A549 (cell line): ENCODE results near the gene XAB2. TPM values are rescaled to one million over a fixed set of nuclear protein-coding genes. Genes with fewer than 3 reads are reported as not detected.

Source experiments
- ATAC-seq, 2 experiments: fragments of 200-7000 bp in 1 of 2; fragments of >200 bp in 1 of 2; cut with Nextera tagmentation in 1 of 2; cut with Tn5 transposase in 1 of 2; 3 replicates each; pipeline versions ENCODE4 v1.8.0 to v1.9.1; 2018 to 2020; ENCODE audit warnings: mild to moderate bottlenecking in 1 of 2, moderate library complexity in 1 of 2
- CTCF ChIA-PET: fragments of 300-600 bp; sonication (Branson Sonifier 250); formaldehyde crosslinking; extraction: SDS; loops from one replicate; lab custom pipeline; 2021; ENCODE audit warnings: antibody characterized with exemption, inconsistent platforms; lab: Yijun Ruan, JAX
- POLR2A ChIA-PET: fragments of 350-600 bp; formaldehyde crosslinking; extraction: SDS; loops from one replicate; lab custom pipeline; 2021; ENCODE audit warnings: antibody characterized with exemption, inconsistent platforms; lab: Yijun Ruan, JAX
- DNase-seq, 2 experiments: peaks; one replicate each; pipeline versions ENCODE4 v3.0.0 to v3.0.0-alpha.2; 2011 to 2016; ENCODE audit warnings: low read depth in 1 of 2, low spot score in 1 of 2
- FAIRE-seq: peaks from 2 replicates; lab custom pipeline; 2011; peaks lifted over from hg19 to GRCh38; lab: Jason Lieb, UNC
- H3K27ac ChIP-seq, 2 experiments: fragments of >200 bp; sonication (Bioruptor Twin); formaldehyde crosslinking; 3 replicates each; pipeline ENCODE4 v1.5.1; 2016 to 2017
- H3K4me1 ChIP-seq: fragments of >200 bp; sonication (Bioruptor Twin); formaldehyde crosslinking; 3 replicates; pipeline ENCODE4 v1.6.1; 2016
- H3K4me2 ChIP-seq: fragments of >200 bp; sonication (Bioruptor Twin); formaldehyde crosslinking; 3 replicates; pipeline ENCODE4 v1.6.1; 2016
- H3K4me3 ChIP-seq: fragments of >200 bp; sonication (Bioruptor Twin); formaldehyde crosslinking; 3 replicates; pipeline ENCODE4 v1.5.1; 2016
- H3K9me3 ChIP-seq: fragments of >200 bp; sonication (Bioruptor Twin); formaldehyde crosslinking; 3 replicates; pipeline ENCODE4 v1.6.1; 2016
- HOXB5 ChIP-seq: fragments of 250-450 bp; sonication (Bioruptor Pico); IDR thresholded peaks from 2 replicates; pipeline ENCODE4 v1.5.0; 2020; ENCODE audit warnings: mild to moderate bottlenecking, moderate library complexity
- MAZ ChIP-seq: fragments of 150-350 bp; IDR thresholded peaks from 2 replicates; pipeline ENCODE4 v1.6.1; 2014; ENCODE audit warnings: antibody characterized with exemption, low read depth, low read length, borderline replicate concordance
- RAD21 ChIP-seq, 2 experiments: fragments of >200 bp in 1 of 2; sonication (Bioruptor Twin) in 1 of 2; formaldehyde crosslinking in 1 of 2; IDR thresholded peaks in 1 of 2; conservative IDR thresholded peaks in 1 of 2; 2 replicates in 1 of 2; 3 replicates in 1 of 2; pipeline ENCODE4 v1.6.1; 2012 to 2018; ENCODE audit warnings: inconsistent platforms in 1 of 2
- RARB ChIP-seq: fragments of 250-450 bp; sonication (Bioruptor Pico); IDR thresholded peaks from 2 replicates; pipeline ENCODE4 v1.8.0; 2021; ENCODE audit warnings: mild to moderate bottlenecking, moderate library complexity
- REST ChIP-seq: fragments of 200-600 bp; sonication (generic); IDR thresholded peaks from 2 replicates; pipeline ENCODE4 v1.6.1; 2016; ENCODE audit warnings: antibody characterized with exemption, mild to moderate bottlenecking, moderate library complexity
- ZC3H11A ChIP-seq: fragments of 450-650 bp; IDR thresholded peaks from 2 replicates; pipeline ENCODE4 v1.6.1; 2014; ENCODE audit warnings: antibody characterized with exemption, mild to moderate bottlenecking
- ZFP36 ChIP-seq: fragments of 450-650 bp; IDR thresholded peaks from 2 replicates; pipeline ENCODE4 v1.6.1; 2014; ENCODE audit warnings: borderline replicate concordance; ENCODE audit not compliant: partially characterized antibody
- ZSCAN20 ChIP-seq: fragments of 250-450 bp; sonication (Bioruptor Pico); IDR thresholded peaks from 2 replicates; pipeline ENCODE4 v1.8.0; 2022; ENCODE audit warnings: mild to moderate bottlenecking, moderate library complexity
- WGBS: methylation state at CpG from one replicate; pipeline ENCODE4 v1.1.6; 2017; ENCODE audit errors: missing lambda C conversion rate; 5-methylcytosine and 5-hydroxymethylcytosine counted together
- polyA plus RNA-seq, 4 experiments: library from polyadenylated mRNA; depleted of rRNA in 3 of 4; stranded (reverse); fragments of >200 nt; fragmentation: RNase III in 1 of 4; extraction: RNeasy Plus Mini Kit Qiagen cat#74134 plus additional on column Dnase treatment in 1 of 4; gene quantifications; 2 replicates in 3 of 4; 3 replicates in 1 of 4; pipeline ENCODE4 v1.2.3, GENCODE V29; 2011 to 2017

The XAB2 gene
- polyA plus RNA-seq, 2 of the 4 experiments (the other 2 are of a cell fraction), result 15.0 to 21.2 TPM

- FAIRE-seq (no peak), ATAC-seq (no peak), DNase-seq (no peak)
- TF ChIP-seq ZC3H11A (no peak), RAD21 (conservative IDR thresholded peaks at IDR 0.05 in 1 of 2, IDR thresholded peaks at IDR 0.05 in 1 of 2) (no peak)
- POLR2A ChIA-PET, result no interaction called here
- H3K4me1 ChIP-seq, result no peaks in the 10 kb centered on the region
- H3K4me3 ChIP-seq, result no peak overlapping the region
- WGBS, result 91% methylated on average over 11 of the region's 31 CpGs
- CTCF ChIA-PET, result no interaction called here
- H3K4me2 ChIP-seq, result no peak overlapping the region
- no peaks in the 10 kb centered on the region for H3K9me3 ChIP-seq
- H3K27ac ChIP-seq, result no peak overlapping the region
Observed at GRCh38 chr19:7610491-7611240, 18.7 kb downstream of the XAB2 start.

GRCh38 chr19:7607874-7608560 lies 21.3 kb downstream of the XAB2 start:
- Histone ChIP-seq H3K4me2 (no peak overlapping the region), H3K27ac (no peak overlapping the region), H3K4me1 (no peaks in the 10 kb centered on the region)
- 89% methylated on average over 15 of the region's 25 CpGs for WGBS
- POLR2A ChIA-PET, result no interaction called here
- TF ChIP-seq HOXB5 (CRISPR knock-in tag) (no peak), ZC3H11A (no peak), ZFP36 (peak; percentile 2)
- TF ChIP-seq, all 56 proteins: peak for 1
- FAIRE-seq, result no peak
- no peak for ATAC-seq
- CTCF ChIA-PET, result interaction anchor here (0.7 to 3.3 kb wide), 4 partner anchors 11 to 73 kb away, joined by 3 to 13 read pairs (median 4); partner anchors contain the start of gene TRAPPC5
- H3K9me3 ChIP-seq, result no peaks in the 10 kb centered on the region
- DNase-seq, result no peak
- no peak overlapping the region for H3K4me3 ChIP-seq

GRCh38 chr19:7607212-7607873 lies 22.0 kb downstream of the XAB2 start:
- no peak for FAIRE-seq
- TF ChIP-seq MAZ, result no peak
- TF ChIP-seq ZFP36, result peak; percentile 59
- TF ChIP-seq, all 56 proteins: peak for 1
- ATAC-seq (no peak), DNase-seq (no peak)
- Histone ChIP-seq H3K4me3 (no peak overlapping the region), H3K4me1 (no peaks in the 10 kb centered on the region), H3K9me3 (no peaks in the 10 kb centered on the region), H3K4me2 (no peak overlapping the region), H3K27ac (no peak overlapping the region)
- POLR2A ChIA-PET, result no interaction called here
- 57% methylated on average over 1 of the region's 10 CpGs for WGBS
- CTCF ChIA-PET, result interaction anchor here (1.3 to 3.3 kb wide), 2 partner anchors 10 to 23 kb away, joined by 3 to 13 read pairs; no protein-coding TSS in a partner anchor

GRCh38 chr19:7606289-7606688 lies 23.1 kb downstream of the XAB2 start:
- Histone ChIP-seq H3K9me3 (no peaks in the 10 kb centered on the region), H3K4me2 (no peak overlapping the region), H3K27ac (no peak overlapping the region), H3K4me3 (no peak overlapping the region), H3K4me1 (no peaks in the 10 kb centered on the region)
- FAIRE-seq (no peak), DNase-seq (no peak), ATAC-seq (no peak)
- TF ChIP-seq REST, result no peak
- no peak for TF ChIP-seq RARB (CRISPR knock-in tag)
- TF ChIP-seq ZSCAN20 (CRISPR knock-in tag), result no peak
- WGBS, result 88% methylated on average over 5 of the region's 17 CpGs
- CTCF ChIA-PET, result interaction anchor here (1.7 to 3.3 kb wide), 2 partner anchors 9 to 75 kb away, joined by 3 to 13 read pairs; partner anchors contain the start of gene TRAPPC5
- POLR2A ChIA-PET, result no interaction called here
